HG02970 (cell line): ENCODE data around the gene PACSIN2.
"Not testable (repeated sequence)": the region's sequence is repeated elsewhere in the genome, so short reads cannot be mapped to it uniquely, and the experiment has no call there.

Source experiments
- ATAC-seq: cut with Tn5 transposase; IDR thresholded peaks from one replicate; pipeline ENCODE4 v1.9.1; 2021; ENCODE audit warnings: mild to moderate bottlenecking, moderate library complexity, moderate number of reproducible peaks; ENCODE audit not compliant: unreplicated experiment, low FRiP score

The PACSIN2 gene

DNA sequence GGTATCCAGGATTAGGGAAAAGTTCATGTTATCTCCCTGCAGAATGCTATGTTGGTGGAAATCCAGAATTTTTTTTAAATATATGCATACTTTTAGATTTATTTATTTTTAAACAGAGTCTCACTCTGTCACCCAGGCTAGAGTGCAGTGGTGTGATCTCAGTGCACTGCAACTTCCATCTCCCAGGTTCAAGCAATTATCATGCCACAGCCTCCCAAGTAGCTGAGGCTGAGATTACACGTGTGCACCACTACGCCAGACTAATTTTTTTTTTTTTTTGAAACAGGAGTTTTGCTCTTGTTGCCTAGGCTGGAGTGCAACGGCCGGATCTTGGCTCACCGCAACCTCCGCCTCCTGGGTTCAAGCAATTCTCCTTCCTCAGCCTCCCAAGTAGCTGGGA, 2.6 kb downstream of the PACSIN2 start:
- no peak for ATAC-seq

GRCh38 chr22:43011079-43011478, 3.9 kb downstream of the PACSIN2 start:
- no peak for ATAC-seq

- ATAC-seq = no peak
Observed at GRCh38 chr22:43009444-43009843, 5.5 kb downstream of the PACSIN2 start.

GRCh38 chr22:43008921-43009320, 6.0 kb downstream of the PACSIN2 start:
- ATAC-seq = no peak

DNA sequence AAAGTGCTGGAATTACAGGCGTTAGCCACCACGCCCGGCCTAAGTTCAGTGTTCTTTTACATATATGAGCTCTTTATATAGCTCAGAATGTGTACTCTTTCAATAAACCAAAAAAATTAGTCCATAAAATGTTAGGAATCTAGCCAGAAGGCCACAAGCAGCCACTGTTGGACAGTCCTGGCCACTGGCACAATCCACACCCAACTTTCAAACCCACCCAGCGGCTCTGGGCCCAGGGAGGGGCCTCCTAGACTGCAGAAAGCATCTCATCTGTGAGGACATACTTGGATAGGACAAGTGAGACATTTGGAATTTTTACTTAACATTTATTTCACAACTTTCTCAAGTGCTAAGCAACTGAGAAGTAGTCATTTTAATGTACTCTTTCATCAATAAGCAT, 6.4 kb downstream of the PACSIN2 start:
- ATAC-seq = no peak

GRCh38 chr22:43007519-43008102, 7.3 kb downstream of the PACSIN2 start:
- ATAC-seq = no peak

- ATAC-seq = no peak
Observed at GRCh38 chr22:43006753-43007152, 8.2 kb downstream of the PACSIN2 start.

DNA sequence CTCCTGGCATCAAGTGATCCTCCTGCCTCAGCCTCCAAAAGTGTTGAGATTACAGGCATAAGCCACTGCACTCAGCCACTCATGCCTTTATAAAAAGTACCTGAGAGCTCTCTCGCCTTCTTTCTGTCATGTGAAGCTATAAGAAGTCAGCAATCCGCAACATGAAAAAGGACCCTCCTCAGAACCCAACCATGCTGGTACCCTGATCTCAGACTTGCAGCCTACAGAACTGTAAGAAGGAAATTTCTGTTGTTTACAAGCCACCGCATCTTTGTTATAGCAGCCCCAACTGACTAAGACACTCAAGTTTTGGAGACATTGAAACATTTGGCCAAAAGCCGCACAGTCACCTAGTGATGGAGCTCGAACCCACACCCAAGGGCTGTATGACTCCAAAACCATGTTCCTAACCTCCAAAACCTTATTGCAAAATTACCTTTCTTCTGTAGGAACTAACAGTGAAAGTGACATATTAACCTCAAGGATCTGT, 8.9 kb downstream of the PACSIN2 start:
- ATAC-seq = no peak

GRCh38 chr22:43005106-43005505, 9.8 kb downstream of the PACSIN2 start:
- ATAC-seq = no peak

GRCh38 chr22:43004362-43005035, 10.4 kb downstream of the PACSIN2 start:
- ATAC-seq = no peak

DNA sequence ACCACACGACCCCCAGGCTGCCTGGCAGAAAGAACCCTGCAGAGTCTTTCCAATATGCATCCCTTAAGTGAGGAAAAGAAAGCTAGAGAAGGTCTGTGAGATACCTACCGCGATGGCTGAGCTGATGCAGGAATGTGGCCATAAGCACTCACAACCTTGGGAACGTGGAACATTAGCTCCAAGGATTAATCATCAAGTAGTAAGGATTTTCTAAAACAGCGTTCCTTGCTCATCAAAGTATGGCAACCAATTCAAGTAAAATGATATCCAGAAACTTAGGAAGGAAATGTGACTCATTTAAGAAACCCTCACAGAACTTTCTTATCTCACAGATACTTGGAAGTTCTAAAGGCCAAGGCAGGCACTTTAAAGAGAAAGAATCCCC, 12.8 kb downstream of the PACSIN2 start:
- ATAC-seq = no peak

- no peak for ATAC-seq
Observed at GRCh38 chr22:43001271-43002201, 13.4 kb downstream of the PACSIN2 start.

DNA sequence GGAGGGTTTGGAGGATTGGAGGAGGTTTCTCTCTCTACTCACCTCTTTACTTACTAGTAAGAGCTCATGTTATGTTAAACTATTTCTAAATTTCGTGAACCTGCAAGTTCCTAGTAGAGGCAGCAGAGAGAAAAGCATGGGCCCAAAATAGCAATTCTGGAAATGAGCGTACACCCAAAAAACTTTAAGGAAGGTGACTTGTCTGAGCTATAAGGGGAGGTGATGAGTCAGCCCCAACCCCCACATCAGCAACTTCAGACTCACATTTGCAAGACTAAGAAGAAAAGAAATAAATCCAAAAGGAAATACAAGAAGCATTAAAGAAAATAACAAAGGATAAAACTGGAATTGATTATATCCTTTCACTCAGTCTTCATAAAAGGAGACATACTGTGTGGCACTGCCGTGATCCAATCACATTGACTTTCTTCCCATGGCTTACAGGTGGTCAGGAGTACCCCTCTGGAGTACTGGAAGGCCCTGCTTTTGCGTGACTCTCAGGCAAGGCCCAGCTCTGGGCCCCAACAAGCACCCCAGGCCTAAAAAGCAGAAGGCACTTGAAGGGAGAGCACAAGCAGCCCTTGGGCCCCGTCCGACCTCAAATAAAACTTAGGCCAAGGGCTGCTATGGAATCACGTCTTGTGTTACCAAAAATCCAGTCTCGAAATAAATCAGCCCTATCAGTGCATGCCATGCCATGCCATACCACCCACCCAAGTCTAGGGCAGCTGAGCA, 14.3 kb downstream of the PACSIN2 start:
- no peak for ATAC-seq

- no peak for ATAC-seq
Observed at GRCh38 chr22:42997582-42998090, 17.3 kb downstream of the PACSIN2 start.

DNA sequence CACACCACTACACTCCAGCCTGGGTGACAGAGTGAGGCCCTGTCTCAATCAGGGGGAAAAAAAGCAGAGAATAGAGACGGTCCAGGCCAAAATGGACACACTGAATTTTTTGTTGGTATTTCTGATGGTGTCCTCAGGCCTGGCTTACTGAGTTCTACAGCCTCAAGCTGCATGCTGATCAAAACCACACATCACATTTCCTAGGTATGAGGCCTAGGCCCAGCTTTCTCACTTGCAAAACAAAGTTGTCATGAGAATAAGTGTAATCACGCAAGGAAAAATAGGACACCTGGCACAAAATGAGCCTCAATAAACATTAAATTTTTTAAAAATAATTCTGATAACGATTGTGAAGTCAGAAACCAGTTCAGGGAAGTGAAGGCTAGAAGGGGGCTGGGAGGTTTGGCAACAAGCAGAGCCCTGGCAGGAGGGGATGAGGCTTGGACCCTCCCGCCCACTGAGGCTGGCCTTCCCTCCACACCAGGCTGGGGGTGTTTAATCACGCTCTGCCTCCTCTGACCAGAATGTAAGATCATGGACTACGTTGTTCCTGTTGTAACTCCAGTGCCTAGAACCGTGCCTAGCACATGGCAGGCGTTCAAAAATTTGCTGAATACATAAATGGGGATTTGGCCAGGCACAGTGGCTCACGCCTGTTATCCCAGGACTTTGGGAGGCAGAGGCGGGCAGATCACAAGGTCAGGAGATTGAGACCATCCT, 18.1 kb downstream of the PACSIN2 start:
- ATAC-seq = no peak

GRCh38 chr22:42995654-42996053, 19.3 kb downstream of the PACSIN2 start:
- ATAC-seq = not testable (repeated sequence)

GRCh38 chr22:42994917-42995562, 19.9 kb downstream of the PACSIN2 start:
- ATAC-seq = no peak

GRCh38 chr22:42994276-42994916, 20.6 kb downstream of the PACSIN2 start:
- no peak for ATAC-seq
